Mesothelial cell of epicardium (in vitro differentiated cells): ENCODE data around the gene SMR3B. TPM values are rescaled to one million over a fixed set of nuclear protein-coding genes. Genes with fewer than 3 reads are reported as not detected.

Experiments
- DNase-seq, 2 experiments: peaks; one replicate each; pipeline ENCODE4 v3.0.0; 2021; ENCODE audit warnings: low spot score in 2 of 2; ENCODE audit not compliant: unreplicated experiment in 2 of 2
- H3K27ac Mint-ChIP-seq: 2 replicates; pipeline ENCODE4 v1.8.0; 2021; ENCODE audit warnings: mixed read lengths
- H3K27me3 Mint-ChIP-seq: 2 replicates; pipeline ENCODE4 v1.8.0; 2021; ENCODE audit warnings: low read depth, mixed read lengths
- H3K36me3 Mint-ChIP-seq: 2 replicates; pipeline ENCODE4 v1.8.0; 2021; ENCODE audit warnings: mixed read lengths
- H3K4me1 Mint-ChIP-seq: 2 replicates; pipeline ENCODE4 v1.8.0; 2021; ENCODE audit warnings: mixed read lengths
- H3K4me3 Mint-ChIP-seq: 2 replicates; pipeline ENCODE4 v1.8.0; 2021; ENCODE audit warnings: mild to moderate bottlenecking, moderate library complexity, mixed read lengths
- H3K9me3 Mint-ChIP-seq: 2 replicates; pipeline ENCODE4 v1.8.0; 2021; ENCODE audit warnings: mixed read lengths
- total RNA-seq: library from RNA; stranded (reverse); gene quantifications from 3 replicates; pipeline ENCODE4 v1.2.1, GENCODE V29; 2021
- TF ChIP-seq, protein P1 (sequence below): fragments of 200-600 bp; sonication (generic); IDR thresholded peaks from one replicate; pipeline ENCODE4 v1.5.0; 2021; ENCODE audit warnings: antibody characterized with exemption; ENCODE audit not compliant: unreplicated experiment

Gene SMR3B
- total RNA-seq, 1 donor from 2014 or later = not detected

- H3K4me3 Mint-ChIP-seq = no peak overlapping the region
- H3K27me3 Mint-ChIP-seq = peaks cover 6% of the 10 kb centered on the region
- H3K4me1 Mint-ChIP-seq = no peaks in the 10 kb centered on the region
- TF ChIP-seq, protein P1, sequence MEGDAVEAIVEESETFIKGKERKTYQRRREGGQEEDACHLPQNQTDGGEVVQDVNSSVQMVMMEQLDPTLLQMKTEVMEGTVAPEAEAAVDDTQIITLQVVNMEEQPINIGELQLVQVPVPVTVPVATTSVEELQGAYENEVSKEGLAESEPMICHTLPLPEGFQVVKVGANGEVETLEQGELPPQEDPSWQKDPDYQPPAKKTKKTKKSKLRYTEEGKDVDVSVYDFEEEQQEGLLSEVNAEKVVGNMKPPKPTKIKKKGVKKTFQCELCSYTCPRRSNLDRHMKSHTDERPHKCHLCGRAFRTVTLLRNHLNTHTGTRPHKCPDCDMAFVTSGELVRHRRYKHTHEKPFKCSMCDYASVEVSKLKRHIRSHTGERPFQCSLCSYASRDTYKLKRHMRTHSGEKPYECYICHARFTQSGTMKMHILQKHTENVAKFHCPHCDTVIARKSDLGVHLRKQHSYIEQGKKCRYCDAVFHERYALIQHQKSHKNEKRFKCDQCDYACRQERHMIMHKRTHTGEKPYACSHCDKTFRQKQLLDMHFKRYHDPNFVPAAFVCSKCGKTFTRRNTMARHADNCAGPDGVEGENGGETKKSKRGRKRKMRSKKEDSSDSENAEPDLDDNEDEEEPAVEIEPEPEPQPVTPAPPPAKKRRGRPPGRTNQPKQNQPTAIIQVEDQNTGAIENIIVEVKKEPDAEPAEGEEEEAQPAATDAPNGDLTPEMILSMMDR = no peak
- no peaks in the 10 kb centered on the region for H3K36me3 Mint-ChIP-seq
- H3K27ac Mint-ChIP-seq = no peak overlapping the region
- no peaks in the 10 kb centered on the region for H3K9me3 Mint-ChIP-seq
- DNase-seq = no peak
Measured at GRCh38 chr4:70405765-70406164, 22.8 kb downstream of the SMR3B start.

- TF ChIP-seq, protein P1 = no peak
- peaks cover 30% of the 10 kb centered on the region for H3K9me3 Mint-ChIP-seq
- H3K4me3 Mint-ChIP-seq = no peak overlapping the region
- H3K27me3 Mint-ChIP-seq = no peaks in the 10 kb centered on the region
- no peak overlapping the region for H3K27ac Mint-ChIP-seq
- no peaks in the 10 kb centered on the region for H3K4me1 Mint-ChIP-seq
- no peak for DNase-seq
- H3K36me3 Mint-ChIP-seq = peaks cover 4% of the 10 kb centered on the region
Measured at GRCh38 chr4:70425306-70425705, 42.4 kb downstream of the SMR3B start.

DNA sequence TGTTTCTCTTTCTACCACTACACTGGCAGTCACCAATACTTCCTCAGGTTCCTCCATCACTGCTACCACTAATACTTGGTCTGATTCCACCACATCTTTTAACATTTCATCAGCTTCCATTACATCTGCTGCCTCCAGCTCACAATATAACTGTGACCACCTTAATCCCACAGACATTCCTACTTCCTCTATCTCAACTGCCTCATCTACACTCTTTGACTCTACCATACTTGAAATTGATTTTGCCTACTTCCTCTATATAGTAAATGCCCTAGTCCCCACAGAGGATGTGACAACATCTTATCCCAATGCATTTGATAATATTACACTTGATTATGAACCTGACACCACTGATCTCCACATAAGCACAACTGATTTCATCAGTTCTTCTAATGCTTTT, 43.9 kb downstream of the SMR3B start:
- peaks cover 4% of the 10 kb centered on the region for H3K36me3 Mint-ChIP-seq
- no peaks in the 10 kb centered on the region for H3K4me1 Mint-ChIP-seq
- no peaks in the 10 kb centered on the region for H3K27me3 Mint-ChIP-seq
- DNase-seq = no peak
- TF ChIP-seq, protein P1 = no peak
- H3K27ac Mint-ChIP-seq = no peak overlapping the region
- peaks cover 21% of the 10 kb centered on the region for H3K9me3 Mint-ChIP-seq
- H3K4me3 Mint-ChIP-seq = no peak overlapping the region

DNA sequence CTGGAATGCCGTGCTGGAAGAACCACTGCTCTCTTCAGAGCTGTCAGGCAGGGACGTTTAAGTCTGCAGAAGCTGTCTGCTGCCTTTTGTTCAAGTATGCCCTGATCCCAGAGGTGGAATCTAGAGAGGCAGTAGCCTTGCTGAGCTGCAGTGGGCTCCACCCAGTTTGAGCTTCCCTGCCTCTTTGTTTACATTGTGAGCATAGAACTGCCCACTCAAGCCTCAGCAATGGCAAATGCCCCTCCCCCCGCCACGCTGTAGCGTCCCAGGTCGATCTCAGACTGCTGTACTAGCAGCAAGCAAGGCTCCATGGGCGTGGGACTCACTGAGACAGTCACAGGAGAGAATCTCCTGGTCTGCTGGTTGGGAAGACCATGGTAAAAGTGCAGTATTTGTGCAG, 54.3 kb downstream of the SMR3B start:
- Mint-ChIP-seq H3K36me3 (no peaks in the 10 kb centered on the region), H3K27ac (no peak overlapping the region), H3K9me3 (peaks cover 10% of the 10 kb centered on the region), H3K27me3 (peaks cover 2% of the 10 kb centered on the region), H3K4me3 (no peak overlapping the region), H3K4me1 (no peaks in the 10 kb centered on the region)
- TF ChIP-seq, protein P1 = no peak
- DNase-seq = no peak

Other genes starting within 250 kb of the SMR3B start
- not detected in 3 replicates for gene PRR27, start 228.9 kb upstream of the SMR3B start, total RNA-seq
- 2.8 to 3.2 TPM (median 3.1 TPM) in 3 replicates for gene ODAM, start 187.4 kb upstream of the SMR3B start, total RNA-seq
- 0.72 to 1.5 TPM (median 0.75 TPM) in 3 replicates for gene FDCSP, start 157.0 kb upstream of the SMR3B start, total RNA-seq
- gene CSN3, start 140.5 kb upstream of the SMR3B start, total RNA-seq = not detected in 3 replicates
- 0.69 to 1.2 TPM (median 1.1 TPM) in 3 replicates for gene CABS1, start 48.1 kb upstream of the SMR3B start, total RNA-seq
- not detected in 3 replicates for gene SMR3A, start 22.4 kb upstream of the SMR3B start, total RNA-seq
- not detected in 3 replicates for gene OPRPN, start 14.8 kb downstream of the SMR3B start, total RNA-seq
- gene MUC7, start 89.1 kb downstream of the SMR3B start, total RNA-seq = not detected in 3 replicates
- not detected in 3 replicates for gene AMTN, start 135.4 kb downstream of the SMR3B start, total RNA-seq
- gene AMBN, start 209.1 kb downstream of the SMR3B start, total RNA-seq = 0.14 to 0.36 TPM (median 0.22 TPM) in 3 replicates
- gene ENAM, start 245.6 kb downstream of the SMR3B start, total RNA-seq = not detected in 3 replicates